ENCODE data around the gene WDPCP.
"Not testable (repeated sequence)": the region's sequence is repeated elsewhere in the genome, so short reads cannot be mapped to it uniquely, and the experiment has no call there.

WDPCP gene

GRCh38 chr2:63343397-63344109 lies 244.7 kb downstream of the WDPCP start:
- no peak for DNase-seq

GRCh38 chr2:63340443-63340842 lies 247.8 kb downstream of the WDPCP start:
- no peak for DNase-seq

- no peak for DNase-seq
Observed at GRCh38 chr2:63334910-63335309, 253.4 kb downstream of the WDPCP start.

GRCh38 chr2:63326473-63326872 lies 261.8 kb downstream of the WDPCP start:
- DNase-seq: no peak

- DNase-seq: not testable (repeated sequence)
Observed at GRCh38 chr2:63323662-63324061, 264.6 kb downstream of the WDPCP start.

GRCh38 chr2:63321973-63322372 lies 266.3 kb downstream of the WDPCP start:
- not testable (repeated sequence) for DNase-seq

- DNase-seq: no peak
Observed at GRCh38 chr2:63320669-63321068, 267.6 kb downstream of the WDPCP start.

- no peak for DNase-seq
Observed at GRCh38 chr2:63310614-63311013, 277.7 kb downstream of the WDPCP start.

GRCh38 chr2:63301481-63301880 lies 286.8 kb downstream of the WDPCP start:
- DNase-seq: no peak

GRCh38 chr2:63300835-63301234 lies 287.4 kb downstream of the WDPCP start:
- DNase-seq: no peak

- no peak for DNase-seq
Observed at GRCh38 chr2:63287956-63288355, 300.3 kb downstream of the WDPCP start.

GRCh38 chr2:63286520-63286919 lies 301.8 kb downstream of the WDPCP start:
- DNase-seq: not testable (repeated sequence)

GRCh38 chr2:63283273-63283672 lies 305.0 kb downstream of the WDPCP start:
- DNase-seq: no peak

- no peak for DNase-seq
Observed at GRCh38 chr2:63272560-63272959, 315.7 kb downstream of the WDPCP start.

GRCh38 chr2:63270717-63271116 lies 317.6 kb downstream of the WDPCP start:
- DNase-seq: no peak

- DNase-seq: no peak
Observed at GRCh38 chr2:63268946-63269345, 319.3 kb downstream of the WDPCP start.

GRCh38 chr2:63261137-63261621 lies 327.1 kb downstream of the WDPCP start:
- no peak for DNase-seq

- no peak for DNase-seq
Observed at GRCh38 chr2:63257473-63257872, 330.8 kb downstream of the WDPCP start.

- DNase-seq: no peak
Observed at GRCh38 chr2:63249161-63249560, 339.1 kb downstream of the WDPCP start.

GRCh38 chr2:63242747-63243146 lies 345.5 kb downstream of the WDPCP start:
- no peak for DNase-seq

GRCh38 chr2:63225964-63226686 lies 362.2 kb downstream of the WDPCP start:
- no peak for DNase-seq

GRCh38 chr2:63218800-63219526 lies 369.3 kb downstream of the WDPCP start:
- no peak for DNase-seq

GRCh38 chr2:63195310-63195709 lies 393.0 kb downstream of the WDPCP start:
- DNase-seq: no peak

- no peak for DNase-seq
Observed at GRCh38 chr2:63194175-63194574, 394.1 kb downstream of the WDPCP start.

Data from activated CD4-positive, CD25-positive, alpha-beta regulatory T cell (primary cell).